Measurements from ENCODE around the gene PLBD2. TPM values are rescaled to one million over a fixed set of nuclear protein-coding genes. Genes with fewer than 3 reads are reported as not detected.

The PLBD2 gene
- polyA plus RNA-seq, 1 experiment: 16.0 TPM

- no peak overlapping the region for H3K4me3 ChIP-seq (ENCODE audit: low read depth, low read length)
- no peak for TF ChIP-seq CTCF (IDR thresholded peaks at IDR 0.05; ENCODE audit: low read depth, low read length)
- no peaks in the 10 kb centered on the region for H3K9me3 ChIP-seq (ENCODE audit: control insufficient read depth, insufficient read depth, low read length)
- H3K27me3 ChIP-seq (ENCODE audit: control insufficient read depth, insufficient read depth, low read length): peaks cover 10% of the 10 kb centered on the region
- no peak for DNase-seq (ENCODE audit: low read depth, low spot score)
- no peak overlapping the region for H3K27ac ChIP-seq (ENCODE audit: low read depth, low read length)
- ChIA-PET CTCF (no interaction called here), POLR2A (no interaction called here)
Measured at GRCh38 chr12:113341535-113341934, 16.9 kb upstream of the PLBD2 start.

- DNase-seq (ENCODE audit: low read depth, low spot score): no peak
- ChIA-PET CTCF (no interaction called here), POLR2A (no interaction called here)
- no peak for TF ChIP-seq CTCF (IDR thresholded peaks at IDR 0.05; ENCODE audit: low read depth, low read length)
- no peak overlapping the region for H3K4me3 ChIP-seq (ENCODE audit: low read depth, low read length)
- H3K27ac ChIP-seq (ENCODE audit: low read depth, low read length): no peak overlapping the region
- H3K9me3 ChIP-seq (ENCODE audit: control insufficient read depth, insufficient read depth, low read length): no peaks in the 10 kb centered on the region
- H3K27me3 ChIP-seq (ENCODE audit: control insufficient read depth, insufficient read depth, low read length): peaks cover 11% of the 10 kb centered on the region
Measured at GRCh38 chr12:113345318-113345717, 13.1 kb upstream of the PLBD2 start.

GRCh38 chr12:113346353-113346752 lies 12.0 kb upstream of the PLBD2 start:
- H3K27me3 ChIP-seq (ENCODE audit: control insufficient read depth, insufficient read depth, low read length): peaks cover 12% of the 10 kb centered on the region
- no peaks in the 10 kb centered on the region for H3K9me3 ChIP-seq (ENCODE audit: control insufficient read depth, insufficient read depth, low read length)
- no peak for TF ChIP-seq CTCF (IDR thresholded peaks at IDR 0.05; ENCODE audit: low read depth, low read length)
- H3K27ac ChIP-seq (ENCODE audit: low read depth, low read length): no peak overlapping the region
- ChIA-PET CTCF (no interaction called here), POLR2A (interaction anchor here (0.8 kb wide), 1 partner anchor 100 kb away, joined by 3 read pairs; no protein-coding TSS in a partner anchor)
- H3K4me3 ChIP-seq (ENCODE audit: low read depth, low read length): no peak overlapping the region
- no peak for DNase-seq (ENCODE audit: low read depth, low spot score)

- DNase-seq (ENCODE audit: low read depth, low spot score): no peak
- Histone ChIP-seq H3K27me3 (ENCODE audit: control insufficient read depth, insufficient read depth, low read length) (peaks cover 7% of the 10 kb centered on the region), H3K9me3 (ENCODE audit: control insufficient read depth, insufficient read depth, low read length) (no peaks in the 10 kb centered on the region), H3K27ac (ENCODE audit: low read depth, low read length) (no peak overlapping the region), H3K4me3 (ENCODE audit: low read depth, low read length) (no peak overlapping the region)
- TF ChIP-seq CTCF (IDR thresholded peaks at IDR 0.05; ENCODE audit: low read depth, low read length): no peak
- CTCF ChIA-PET: interaction anchor here (1.6 kb wide), 1 partner anchor 20 kb away, joined by 4 read pairs; no protein-coding TSS in a partner anchor
- POLR2A ChIA-PET: no interaction called here
Measured at GRCh38 chr12:113347107-113347506, 11.3 kb upstream of the PLBD2 start.

- no peak overlapping the region for H3K27ac ChIP-seq (ENCODE audit: low read depth, low read length)
- ChIA-PET CTCF (interaction anchor here (1.6 kb wide), 1 partner anchor 21 kb away, joined by 4 read pairs; no protein-coding TSS in a partner anchor), POLR2A (interaction anchor here (0.5 kb wide), 1 partner anchor 22 kb away, joined by 4 read pairs; no protein-coding TSS in a partner anchor)
- H3K9me3 ChIP-seq (ENCODE audit: control insufficient read depth, insufficient read depth, low read length): no peaks in the 10 kb centered on the region
- H3K27me3 ChIP-seq (ENCODE audit: control insufficient read depth, insufficient read depth, low read length): peaks cover 7% of the 10 kb centered on the region
- no peak overlapping the region for H3K4me3 ChIP-seq (ENCODE audit: low read depth, low read length)
- no peak for TF ChIP-seq CTCF (IDR thresholded peaks at IDR 0.05; ENCODE audit: low read depth, low read length)
- no peak for DNase-seq (ENCODE audit: low read depth, low spot score)
Measured at GRCh38 chr12:113347892-113348291, 10.5 kb upstream of the PLBD2 start.

Measured in AG04450 (cell line).